Stimulated activated CD4-positive, alpha-beta T cell treated with anti-CD3 and anti-CD28 coated beads, Interleukin-4, amount 100 ng/mL, for 1 hour (primary cell): ENCODE data around the gene NSL1.
"Not testable (repeated sequence)": the region's sequence is repeated elsewhere in the genome, so short reads cannot be mapped to it uniquely, and the experiment has no call there.

Source experiments
- DNase-seq: peaks from one replicate; pipeline ENCODE4 v3.0.0-alpha.2; 2020

NSL1 gene

DNA sequence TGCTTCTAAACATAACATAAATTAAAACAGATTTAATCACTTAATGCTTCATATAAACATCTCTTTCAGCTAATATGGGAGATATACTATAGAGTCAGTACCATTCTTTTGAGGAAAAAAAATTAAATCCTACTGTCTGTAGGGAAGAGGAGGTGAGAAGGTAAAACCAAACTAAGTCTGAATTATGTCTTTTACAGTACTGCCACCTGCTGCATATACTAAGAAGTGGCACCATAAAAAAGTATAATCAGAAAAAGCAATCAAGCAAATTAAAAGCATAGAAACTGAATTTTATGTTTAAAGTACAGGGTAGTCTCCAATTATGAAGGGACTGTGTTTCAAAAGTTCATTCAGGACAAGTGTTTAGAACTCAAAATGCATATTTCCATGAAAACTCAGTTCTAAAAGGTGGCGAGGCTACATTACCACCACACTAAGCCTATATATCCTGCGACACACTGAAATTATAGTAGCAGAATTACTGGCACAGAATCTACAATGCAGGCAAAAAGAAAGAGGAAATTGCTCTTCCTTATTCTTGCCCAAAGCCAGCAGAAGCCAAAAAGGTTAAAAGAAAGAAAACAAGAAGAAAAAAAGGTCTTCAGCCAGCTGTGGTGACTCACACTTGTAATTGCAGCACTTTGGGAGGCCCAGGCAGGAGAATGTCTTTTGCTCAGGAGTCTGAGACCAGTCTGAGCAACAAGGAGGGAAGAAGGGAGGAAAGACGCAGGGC, 9.0 kb downstream of the NSL1 start:
- DNase-seq = no peak

DNA sequence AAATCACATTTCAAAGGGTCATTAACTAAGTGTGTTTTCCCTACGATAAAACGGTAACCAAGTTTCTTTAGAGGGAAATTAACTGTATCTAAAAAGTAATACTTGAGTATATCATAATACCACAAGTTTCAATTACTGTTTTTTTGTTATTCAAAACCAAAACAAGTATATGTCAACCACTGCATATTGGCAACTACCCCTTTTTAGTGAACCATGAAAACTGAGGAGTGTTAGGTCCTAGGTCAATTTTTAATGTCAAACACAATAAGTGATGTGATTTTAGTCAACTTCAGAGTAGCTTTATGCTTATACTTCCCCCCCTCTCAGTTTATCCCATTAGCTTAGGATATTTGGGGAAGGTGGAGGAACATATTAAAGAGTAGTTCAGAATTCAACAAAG, 10.4 kb downstream of the NSL1 start:
- DNase-seq = no peak

GRCh38 chr1:212780759-212781158, 10.8 kb downstream of the NSL1 start:
- no peak for DNase-seq

GRCh38 chr1:212779086-212779485, 12.5 kb downstream of the NSL1 start:
- DNase-seq = not testable (repeated sequence)

GRCh38 chr1:212777151-212777550, 14.4 kb downstream of the NSL1 start:
- DNase-seq = no peak

GRCh38 chr1:212775241-212775640, 16.3 kb downstream of the NSL1 start:
- DNase-seq = no peak

DNA sequence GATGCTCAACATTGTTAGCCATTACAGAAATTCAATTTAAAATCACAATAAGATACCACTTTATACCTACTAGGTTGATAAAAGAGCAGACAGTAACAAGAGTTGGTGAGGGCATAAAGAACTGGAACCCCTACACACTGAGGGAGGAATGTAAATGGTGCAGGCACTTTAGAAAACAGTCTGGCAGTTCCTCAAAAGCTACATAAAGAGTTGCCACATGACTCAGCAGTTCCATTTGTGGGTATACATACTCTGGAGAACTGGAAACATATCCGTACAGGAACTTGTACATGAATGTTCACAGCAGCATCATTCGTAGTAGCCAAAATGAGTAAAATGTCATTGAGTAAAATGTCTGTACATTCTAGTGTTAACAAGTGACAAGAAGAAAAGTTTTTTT, 17.0 kb downstream of the NSL1 start:
- no peak for DNase-seq

DNA sequence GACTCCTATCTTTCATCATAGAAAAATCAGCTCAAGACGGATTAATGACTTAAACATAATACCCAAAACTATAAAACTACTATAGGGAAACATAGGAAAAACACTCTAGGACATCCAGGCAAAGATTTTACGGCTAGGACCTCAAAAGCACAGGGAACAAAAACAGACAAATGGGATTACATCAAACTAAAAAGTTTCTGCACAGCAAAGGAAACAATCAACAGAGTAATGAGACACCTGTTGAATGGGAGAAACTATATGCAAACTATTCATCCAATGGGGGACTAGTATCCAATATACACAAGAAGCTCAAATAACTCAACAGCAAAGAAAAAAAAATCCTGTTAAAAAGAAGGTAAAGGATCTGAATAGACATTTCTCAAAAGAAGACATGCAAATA, 18.6 kb downstream of the NSL1 start:
- no peak for DNase-seq

DNA sequence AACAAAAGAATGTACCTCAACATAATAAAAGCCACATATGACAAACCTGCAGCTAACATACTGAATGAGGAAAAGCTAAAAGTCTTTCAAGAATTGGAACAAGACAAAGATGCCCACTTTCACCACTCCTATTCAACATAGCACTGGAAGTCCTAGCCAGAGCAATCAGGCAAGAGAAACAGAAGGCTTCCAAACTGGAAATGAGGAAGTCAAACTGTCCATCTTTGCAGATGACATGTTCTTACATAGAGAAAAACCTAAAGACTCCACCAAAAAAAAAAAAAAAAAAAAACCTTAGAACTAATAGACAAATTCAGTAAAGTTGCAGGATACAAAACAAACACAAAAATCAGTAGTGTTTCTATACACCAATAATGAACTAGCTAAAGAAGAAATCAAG, 20.2 kb downstream of the NSL1 start:
- no peak for DNase-seq

DNA sequence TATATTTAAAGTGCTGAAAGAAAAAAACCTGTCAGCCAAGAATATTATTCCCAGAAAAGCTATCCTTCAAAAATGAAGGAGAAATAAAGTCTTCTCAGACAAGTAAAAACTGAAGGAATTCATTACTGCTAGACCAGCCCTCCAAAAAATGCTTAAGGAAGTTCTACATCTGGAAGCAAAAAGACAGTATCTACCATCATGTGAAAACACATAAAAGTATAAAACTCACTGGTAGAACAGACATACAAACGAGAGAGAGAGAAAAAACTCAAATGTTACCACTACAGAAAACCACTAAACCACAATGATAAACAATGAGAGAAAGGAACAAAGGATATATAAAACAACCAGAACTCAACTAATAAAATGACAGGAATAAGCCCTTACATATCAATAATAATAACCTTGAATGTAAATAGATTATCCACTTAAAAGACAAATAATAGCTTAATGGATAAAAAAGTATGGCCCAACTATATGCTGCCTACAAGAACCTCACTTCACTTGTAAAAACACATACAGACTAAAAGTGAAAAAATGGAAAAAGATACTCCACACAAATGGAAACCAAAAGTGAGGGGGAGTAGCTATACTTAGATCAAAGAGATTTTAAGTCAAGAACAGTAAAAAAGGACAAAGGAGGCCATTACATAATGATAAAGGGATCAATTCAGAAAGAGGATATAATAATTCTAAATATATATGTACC, 22.0 kb downstream of the NSL1 start:
- no peak for DNase-seq

GRCh38 chr1:212766825-212767224, 24.8 kb downstream of the NSL1 start:
- DNase-seq = not testable (repeated sequence)

DNA sequence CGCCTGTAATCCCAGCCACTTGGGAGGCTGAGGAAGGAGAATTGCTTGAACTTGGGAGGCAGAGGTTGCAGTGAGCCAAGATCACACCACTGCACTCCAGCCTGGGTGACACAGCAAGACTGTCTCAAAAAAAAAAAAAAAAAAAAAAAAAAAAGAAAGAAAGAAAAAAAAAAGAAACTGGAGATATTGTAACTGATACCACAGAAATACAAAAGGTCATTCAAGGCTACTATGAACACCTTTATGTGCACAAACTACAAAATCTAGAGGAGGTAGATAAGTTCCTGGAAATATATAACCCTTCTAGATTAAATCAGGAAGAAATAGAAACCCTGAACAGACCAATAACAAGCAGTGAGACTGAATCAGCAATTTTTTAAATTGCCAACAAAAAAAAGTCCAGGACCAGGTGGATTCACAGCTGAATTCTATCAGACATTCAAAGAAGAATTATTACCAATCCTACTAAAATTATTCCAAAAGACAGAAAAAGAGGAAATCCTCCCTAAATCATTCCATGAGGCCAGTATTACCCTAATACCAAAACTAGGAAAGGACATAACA, 26.8 kb downstream of the NSL1 start:
- not testable (repeated sequence) for DNase-seq

GRCh38 chr1:212762839-212763238, 28.7 kb downstream of the NSL1 start:
- DNase-seq = no peak

DNA sequence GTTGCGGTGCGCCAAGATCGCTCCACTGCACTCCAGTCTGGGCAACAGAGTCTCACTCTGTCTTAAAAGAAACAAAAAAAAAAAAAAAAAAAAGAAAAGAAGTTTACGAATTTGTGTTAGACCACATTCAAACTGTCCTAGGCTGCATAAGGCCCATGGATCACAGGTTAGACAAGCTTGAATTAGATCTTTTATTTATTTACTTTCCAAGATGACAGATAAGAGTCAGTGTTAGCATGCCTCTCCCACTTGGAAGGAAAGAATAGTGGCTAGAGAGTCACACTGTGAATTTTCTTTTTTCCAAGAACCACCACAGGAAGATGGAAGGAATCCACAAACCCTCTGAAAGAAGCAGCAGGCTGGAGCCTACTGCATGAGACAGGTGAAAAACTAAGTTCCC, 29.3 kb downstream of the NSL1 start:
- no peak for DNase-seq

DNA sequence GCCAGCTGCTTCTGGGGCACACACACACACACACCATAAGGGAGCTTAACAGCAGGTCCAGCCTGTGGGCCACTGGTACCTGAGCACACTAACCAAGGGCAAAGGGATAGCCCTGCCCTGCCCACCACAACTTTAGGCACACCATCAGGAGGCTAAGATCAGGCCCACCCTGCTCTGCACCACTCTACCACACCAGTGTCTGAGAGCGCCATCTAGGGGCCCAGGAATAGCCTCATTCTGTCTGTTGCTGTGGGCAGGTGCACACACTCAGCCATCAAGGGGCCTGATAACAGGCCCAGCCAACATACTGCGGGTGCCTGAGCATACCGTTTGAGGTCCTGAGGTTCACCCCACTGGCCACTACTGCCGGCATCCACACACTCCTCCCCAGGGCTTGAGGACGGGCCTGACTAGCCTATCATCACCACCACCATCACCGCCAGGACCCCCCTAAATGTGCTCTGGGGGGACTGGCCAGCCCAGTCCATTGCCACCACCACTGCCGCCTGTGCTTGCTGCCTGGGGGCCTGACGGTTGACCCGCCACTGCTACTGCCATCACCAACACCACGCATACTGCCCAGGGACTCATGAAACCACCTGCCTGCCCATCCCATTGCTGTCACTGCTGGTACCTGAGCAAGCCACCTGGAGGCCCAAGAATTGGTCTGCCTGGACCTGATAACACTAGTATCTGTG, 31.3 kb downstream of the NSL1 start:
- peak; percentile 65 for DNase-seq

DNA sequence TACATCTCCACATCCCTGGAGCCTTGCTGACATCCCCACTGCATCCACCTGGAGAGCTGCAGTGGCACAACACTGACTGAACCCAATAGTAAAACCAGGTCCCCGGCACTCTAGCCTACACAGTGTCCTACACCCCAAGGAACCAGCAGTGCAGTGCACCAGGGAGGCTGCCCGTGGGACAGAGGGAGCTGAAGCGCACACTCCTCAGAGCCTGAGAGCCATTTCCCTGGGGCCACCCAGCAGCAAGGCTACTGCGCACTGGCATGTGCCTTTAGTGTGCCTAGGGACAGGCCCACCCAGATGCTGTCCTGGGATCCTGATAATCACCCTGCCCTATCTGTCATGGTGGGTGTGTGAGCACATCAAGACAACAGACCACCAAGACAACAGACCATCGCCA, 31.9 kb downstream of the NSL1 start:
- DNase-seq = no peak

- DNase-seq = no peak
These were observed 36.9 kb downstream of the NSL1 start for GRCh38 chr1:212754680-212755079.

- no peak for DNase-seq
These were observed 37.4 kb downstream of the NSL1 start for GRCh38 chr1:212754193-212754592.

- DNase-seq = no peak
These were observed 37.8 kb downstream of the NSL1 start for GRCh38 chr1:212753749-212754148.

- no peak for DNase-seq
These were observed 38.6 kb downstream of the NSL1 start for GRCh38 chr1:212752934-212753497.

DNA sequence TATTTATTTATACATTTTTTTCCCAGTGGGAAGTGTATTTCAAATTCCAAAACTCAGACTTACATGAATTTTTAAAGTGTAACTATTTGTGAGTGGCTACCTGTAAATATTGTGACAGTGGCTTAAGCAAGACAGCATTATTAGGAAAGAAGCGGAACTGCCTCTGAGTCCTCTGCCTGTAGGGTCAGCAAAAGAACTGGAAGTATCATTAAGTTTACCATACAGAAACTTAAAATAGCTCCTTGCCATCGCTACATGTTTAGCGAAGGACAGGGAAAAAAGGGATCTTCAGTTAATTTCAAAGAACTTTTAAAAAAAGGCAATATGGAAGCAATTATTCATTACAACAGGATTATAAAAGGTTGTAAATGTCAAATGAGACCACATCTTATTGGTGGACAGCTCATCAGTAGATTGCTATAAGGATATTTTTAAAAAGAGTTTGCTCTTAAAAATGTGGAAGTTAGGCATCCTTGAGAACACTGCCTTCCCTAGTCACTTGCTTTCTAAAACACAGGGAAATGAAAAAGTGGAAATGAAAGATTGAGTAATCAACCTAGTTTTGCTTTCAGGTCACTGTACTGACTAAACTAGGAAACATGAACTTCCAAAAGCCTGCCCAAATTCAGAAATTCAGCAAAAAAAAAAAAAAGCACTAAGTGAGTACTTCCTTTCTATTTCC, 39.2 kb downstream of the NSL1 start:
- no peak for DNase-seq

DNA sequence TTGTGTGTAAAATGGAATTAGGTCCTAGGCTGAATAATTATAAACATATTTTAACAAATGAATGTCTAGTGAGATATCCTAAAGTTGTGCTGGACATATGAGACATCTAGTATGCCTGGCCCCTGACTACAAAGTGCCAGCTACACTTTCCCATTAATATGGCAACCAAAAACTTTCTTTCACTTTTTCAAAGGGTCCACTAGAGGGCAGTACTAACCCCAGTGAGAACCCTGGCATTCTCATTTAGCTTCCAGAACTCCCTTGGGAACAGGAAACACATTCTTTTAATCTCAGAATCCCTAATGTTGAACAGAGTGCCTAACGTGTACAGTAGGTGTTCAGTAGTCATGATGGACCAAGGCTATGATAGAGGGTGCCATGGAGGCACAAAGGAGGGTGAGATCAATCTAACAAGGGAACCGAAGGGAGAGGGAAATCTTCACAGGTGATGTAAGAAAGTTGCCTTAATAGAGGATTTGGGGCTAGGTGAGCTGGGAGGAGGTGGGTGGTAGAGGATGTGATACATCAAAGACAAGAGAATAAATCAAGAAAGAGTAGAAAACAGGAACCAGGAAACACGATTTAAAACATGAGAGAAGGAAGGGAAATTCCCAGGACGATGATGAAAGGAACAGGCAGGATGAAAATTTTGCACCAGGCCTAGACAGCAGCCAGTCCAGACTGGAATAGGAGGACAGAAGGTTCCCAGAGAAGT, 41.6 kb downstream of the NSL1 start:
- no peak for DNase-seq
